HG03378 (cell line): ENCODE measurements around the gene PRSS2.
A peak's percentile ranks its signal among the peaks of the same experiment; 100 is the strongest.
"Not testable (repeated sequence)": the region's sequence is repeated elsewhere in the genome, so short reads cannot be mapped to it uniquely, and the experiment has no call there.

Experiments
- ATAC-seq: cut with Tn5 transposase; IDR thresholded peaks from one replicate; pipeline ENCODE4 v1.9.1; 2021; ENCODE audit warnings: mild to moderate bottlenecking, moderate library complexity; ENCODE audit not compliant: unreplicated experiment

The PRSS2 gene

DNA sequence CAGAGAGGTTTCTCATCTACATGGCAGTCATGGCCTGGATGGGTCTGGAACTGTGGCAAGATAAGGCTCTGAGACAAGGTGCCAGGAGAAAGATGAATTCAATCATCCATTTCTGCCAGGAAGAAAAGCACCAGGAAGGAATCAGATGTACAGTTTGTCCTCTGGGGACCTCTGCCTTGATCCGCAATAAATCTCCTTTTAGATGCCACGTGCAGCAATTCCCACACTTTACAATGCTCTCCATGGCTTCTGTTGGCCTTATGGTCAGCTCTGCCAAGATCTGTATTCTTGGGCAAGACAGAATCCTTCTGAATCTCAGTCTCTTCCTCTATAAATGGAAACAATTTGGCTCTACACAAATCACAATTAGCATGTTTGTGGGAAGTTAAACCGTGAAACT is 12.5 kb upstream of the PRSS2 start:
- ATAC-seq, result not testable (repeated sequence)

DNA sequence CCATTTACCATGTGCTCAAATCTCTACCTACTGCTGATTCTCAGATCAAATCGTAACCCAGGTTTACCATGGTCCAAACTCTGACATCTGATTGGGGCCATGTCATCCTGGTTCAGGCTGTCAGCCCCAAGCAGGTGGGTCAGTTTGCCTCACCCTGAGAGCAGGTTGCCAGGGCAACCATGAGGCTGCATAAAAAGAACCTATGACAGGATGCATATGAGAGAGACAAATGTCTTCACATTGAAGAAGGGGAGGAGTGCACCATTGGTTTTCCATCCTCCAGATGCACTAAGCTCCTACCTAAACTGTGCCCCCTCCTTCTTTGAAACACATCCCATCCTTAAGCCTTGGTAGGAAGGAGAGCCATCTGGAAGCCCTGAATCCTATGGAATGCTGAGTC is 11.3 kb upstream of the PRSS2 start:
- ATAC-seq, result no peak

DNA sequence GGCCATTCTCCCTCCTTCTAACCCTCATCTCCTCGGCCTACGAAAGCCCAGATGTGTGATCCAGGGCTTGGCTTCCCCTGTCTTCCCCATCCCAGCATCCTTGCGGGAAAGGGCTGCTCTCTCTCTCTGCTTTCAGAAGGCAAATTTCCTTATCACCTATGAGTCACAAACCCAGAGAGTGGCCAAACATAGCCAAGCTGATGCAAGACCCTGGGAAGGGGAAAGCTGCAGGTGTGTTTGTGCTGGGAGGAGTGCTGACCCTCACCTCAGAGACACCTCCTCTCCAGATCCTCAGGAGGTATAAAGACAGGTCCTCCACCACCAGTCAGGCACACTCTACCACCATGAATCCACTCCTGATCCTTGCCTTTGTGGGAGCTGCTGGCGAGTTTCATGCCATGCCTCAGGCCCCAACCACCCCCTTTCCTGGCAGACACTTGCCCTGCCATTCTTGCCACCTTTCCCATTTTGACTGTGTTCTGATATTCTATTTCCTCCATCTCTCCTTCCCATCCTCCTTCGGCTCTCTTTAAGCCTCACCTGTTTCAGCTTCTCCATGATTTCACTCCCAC is 10.6 kb upstream of the PRSS2 start:
- no peak for ATAC-seq

DNA sequence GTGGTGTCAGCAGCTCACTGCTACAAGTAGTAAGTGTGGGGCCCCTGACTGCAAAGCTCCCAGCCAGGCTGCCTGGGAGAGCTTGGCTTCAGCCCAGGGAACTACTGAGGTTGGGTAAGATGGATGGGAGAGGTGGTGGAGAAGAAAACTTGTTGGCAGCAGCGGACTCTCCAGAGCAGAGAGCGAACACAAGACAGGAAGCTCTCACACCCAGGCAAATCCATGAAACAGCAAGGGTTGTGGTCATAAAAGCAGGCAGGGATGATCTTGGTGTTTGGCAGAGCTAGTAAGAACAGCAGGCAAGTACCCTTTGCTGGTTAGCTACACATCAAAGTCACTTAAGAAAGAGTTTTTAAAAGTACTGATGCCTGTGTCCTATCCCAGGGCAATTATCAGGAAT is 9.2 kb upstream of the PRSS2 start:
- not testable (repeated sequence) for ATAC-seq

DNA sequence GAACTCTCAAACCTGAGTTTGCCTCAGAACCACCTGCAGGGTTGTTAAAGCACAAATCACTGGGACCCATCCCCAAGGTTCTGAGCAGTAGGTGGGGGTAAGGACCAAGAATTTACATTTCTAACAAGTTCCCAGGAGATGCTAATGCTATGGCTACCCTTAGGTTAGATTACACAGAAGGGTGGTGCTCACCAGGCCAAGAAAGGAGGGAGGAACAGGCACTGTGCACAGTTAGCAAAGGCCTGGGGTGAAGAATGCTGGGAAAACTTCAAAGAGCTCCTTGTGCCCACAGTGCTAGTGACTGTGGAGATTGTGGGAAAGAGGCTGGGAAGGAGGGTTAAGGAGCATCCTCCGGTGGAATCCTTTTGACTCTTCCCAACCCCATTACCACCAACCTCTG is 8.7 kb upstream of the PRSS2 start:
- no peak for ATAC-seq

DNA sequence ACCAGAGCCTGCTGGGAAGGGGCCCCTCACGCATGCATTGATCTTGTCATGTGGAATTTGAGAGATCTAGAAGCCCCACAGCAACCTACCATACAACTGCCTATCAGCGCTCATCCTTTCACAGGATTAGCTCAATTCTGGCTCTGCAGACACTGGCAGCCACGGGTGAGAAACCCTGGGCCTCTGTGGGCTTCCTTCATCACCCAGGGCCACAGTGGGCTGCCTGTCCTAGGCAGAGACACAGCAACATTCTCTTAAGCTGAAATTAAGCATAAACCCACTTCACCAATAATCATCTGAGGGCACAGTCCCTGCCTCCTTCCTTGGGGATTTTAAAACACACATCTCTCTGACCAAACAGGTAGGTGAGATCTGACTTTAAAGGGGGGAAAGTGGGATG is 3.3 kb upstream of the PRSS2 start:
- ATAC-seq, result no peak

DNA sequence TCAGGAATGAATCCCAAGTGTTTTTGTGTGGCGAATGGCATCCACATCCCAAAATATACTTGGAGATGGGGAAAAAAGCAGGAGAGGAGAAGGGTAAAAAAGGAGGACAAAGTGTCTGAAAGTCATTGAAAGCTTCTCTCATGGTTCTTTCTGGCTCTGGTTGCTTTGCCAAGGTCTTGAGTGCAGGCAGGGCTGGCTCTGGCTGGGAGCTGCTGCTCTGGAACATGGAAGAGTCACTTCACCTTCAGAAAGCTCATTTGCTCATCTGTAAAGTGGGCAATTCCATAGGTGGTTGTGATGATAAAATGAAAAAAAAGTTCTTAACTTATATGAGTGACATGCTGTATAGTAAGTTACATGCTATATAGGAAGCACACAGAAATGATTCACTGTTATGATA is 2.9 kb upstream of the PRSS2 start:
- no peak for ATAC-seq

DNA sequence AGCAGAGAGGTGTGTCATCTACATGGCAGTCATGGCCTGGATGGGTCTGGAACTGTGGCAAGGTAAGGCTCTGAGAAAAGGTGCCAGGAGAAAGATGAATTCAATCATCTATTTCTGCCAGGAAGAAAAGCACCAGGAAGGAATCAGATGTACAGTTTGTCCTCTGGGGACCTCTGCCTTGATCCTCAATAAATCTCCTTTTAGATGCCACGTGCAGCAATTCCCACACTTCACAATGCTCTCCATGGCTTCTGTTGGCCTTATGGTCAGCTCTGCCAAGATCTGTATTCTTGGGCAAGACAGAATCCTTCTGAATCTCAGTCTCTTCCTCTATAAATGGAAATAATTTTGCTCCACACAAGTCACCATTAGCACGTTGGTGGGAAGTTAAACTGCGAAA is 1.9 kb upstream of the PRSS2 start:
- ATAC-seq, result not testable (repeated sequence)

DNA sequence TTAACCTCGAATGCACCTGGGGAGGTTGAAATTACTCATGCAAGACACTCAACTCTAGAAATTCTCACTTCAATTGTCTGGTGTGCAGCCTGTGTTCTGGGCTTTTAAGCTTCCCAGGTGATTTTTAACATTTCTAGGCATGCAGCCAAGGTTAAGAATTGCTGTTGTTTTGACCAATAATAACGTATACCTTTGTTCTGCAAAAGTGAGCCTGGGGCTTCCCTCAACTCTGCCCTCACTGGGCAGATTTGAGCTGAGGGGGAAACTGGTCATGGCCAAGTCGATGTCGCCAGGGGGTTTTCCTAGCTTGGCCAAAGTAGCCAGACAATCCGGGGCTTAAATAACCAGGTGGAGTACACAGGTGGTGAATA is 568 bp downstream of the PRSS2 start:
- ATAC-seq, result peak; percentile 90

DNA sequence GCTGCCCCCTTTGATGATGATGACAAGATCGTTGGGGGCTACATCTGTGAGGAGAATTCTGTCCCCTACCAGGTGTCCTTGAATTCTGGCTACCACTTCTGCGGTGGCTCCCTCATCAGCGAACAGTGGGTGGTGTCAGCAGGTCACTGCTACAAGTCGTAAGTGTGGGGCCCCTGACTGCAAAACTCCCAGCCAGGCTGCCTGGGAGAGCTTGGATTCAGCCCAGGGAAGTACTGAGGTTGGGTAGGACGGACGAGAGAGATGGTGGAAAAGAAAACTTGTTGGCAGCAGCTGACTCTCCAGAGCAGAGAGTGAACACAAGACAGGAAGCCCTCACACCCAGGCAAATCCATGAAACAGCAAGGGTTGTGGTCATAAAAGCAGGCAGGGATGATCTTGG is 1.3 kb downstream of the PRSS2 start:
- ATAC-seq, result no peak

DNA sequence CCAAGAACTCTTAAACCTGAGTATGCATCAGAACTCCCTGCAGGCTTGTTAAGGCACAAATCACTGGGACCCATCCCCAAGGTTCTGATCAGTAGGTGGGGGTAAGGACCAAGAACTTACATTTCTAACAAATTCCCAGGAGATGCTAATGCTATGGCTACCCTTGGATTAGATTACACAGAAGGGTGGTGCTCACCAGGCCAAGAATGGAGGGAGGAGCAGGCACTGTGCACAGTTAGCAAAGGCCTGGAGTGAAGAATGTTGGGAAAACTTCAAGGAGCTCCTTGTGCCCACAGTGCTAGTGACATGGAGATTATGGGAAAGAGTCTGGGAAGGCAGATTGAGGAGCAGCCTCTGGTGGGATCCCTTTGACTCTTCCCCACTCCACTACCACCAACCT is 1.9 kb downstream of the PRSS2 start:
- no peak for ATAC-seq

DNA sequence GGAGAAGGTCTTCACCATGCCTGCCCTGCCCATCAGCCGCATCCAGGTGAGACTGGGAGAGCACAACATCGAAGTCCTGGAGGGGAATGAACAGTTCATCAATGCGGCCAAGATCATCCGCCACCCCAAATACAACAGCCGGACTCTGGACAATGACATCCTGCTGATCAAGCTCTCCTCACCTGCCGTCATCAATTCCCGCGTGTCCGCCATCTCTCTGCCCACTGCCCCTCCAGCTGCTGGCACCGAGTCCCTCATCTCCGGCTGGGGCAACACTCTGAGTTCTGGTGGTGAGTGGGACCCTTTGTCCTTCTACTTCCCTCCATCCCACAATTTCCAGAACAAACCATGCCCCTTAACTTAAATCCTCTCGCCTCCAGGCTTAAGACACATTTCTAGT is 2.5 kb downstream of the PRSS2 start:
- ATAC-seq, result no peak

DNA sequence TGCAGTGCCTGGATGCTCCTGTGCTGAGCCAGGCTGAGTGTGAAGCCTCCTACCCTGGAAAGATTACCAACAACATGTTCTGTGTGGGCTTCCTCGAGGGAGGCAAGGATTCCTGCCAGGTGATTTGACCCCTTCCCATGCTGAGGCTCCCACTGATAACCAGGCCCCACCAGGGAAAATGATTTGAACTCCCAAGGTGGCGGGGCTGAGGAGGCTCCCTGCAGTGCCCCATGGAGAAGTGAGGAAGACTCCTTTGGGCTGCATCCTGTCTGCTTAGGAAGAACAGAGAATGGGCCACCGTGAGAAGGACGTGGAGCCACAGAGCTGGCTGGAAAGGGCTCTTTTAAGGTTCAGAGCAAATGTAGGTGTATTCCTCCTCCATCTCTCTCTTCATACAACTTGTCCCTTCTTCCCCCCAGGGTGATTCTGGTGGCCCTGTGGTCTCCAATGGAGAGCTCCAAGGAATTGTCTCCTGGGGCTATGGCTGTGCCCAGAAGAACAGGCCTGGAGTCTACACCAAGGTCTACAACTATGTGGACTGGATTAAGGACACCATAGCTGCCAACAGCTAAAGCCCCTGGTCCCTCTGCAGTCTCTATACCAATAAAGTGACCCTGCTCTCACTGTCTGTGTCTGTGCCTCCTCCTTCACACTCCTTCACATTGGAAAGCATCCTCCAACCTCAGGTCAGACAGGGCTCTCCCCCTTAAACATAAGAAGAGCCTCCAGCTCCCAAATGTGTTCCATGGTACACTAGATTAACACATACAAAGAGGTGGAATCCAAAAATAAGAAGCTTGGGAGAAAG is 3.4 kb downstream of the PRSS2 start:
- no peak for ATAC-seq

DNA sequence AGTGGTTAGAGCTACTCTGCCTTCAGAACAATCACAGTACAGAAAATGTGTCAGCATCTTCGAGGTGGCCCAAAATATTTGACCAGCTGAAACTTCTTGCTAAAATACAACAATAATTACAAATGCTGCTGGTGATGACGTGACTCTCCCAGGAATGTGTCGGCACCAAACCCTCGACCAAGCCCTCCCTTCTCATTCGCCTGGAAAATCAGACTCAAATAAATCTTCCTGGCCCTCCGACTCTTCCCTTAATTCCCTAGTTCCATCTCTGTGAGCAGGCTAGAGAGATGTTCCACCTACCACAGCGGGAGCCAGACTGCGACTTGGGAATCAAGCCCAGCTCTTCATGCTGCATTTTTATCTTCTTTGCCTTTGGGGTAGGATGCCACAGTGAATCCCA is 4.1 kb downstream of the PRSS2 start:
- ATAC-seq, result no peak

DNA sequence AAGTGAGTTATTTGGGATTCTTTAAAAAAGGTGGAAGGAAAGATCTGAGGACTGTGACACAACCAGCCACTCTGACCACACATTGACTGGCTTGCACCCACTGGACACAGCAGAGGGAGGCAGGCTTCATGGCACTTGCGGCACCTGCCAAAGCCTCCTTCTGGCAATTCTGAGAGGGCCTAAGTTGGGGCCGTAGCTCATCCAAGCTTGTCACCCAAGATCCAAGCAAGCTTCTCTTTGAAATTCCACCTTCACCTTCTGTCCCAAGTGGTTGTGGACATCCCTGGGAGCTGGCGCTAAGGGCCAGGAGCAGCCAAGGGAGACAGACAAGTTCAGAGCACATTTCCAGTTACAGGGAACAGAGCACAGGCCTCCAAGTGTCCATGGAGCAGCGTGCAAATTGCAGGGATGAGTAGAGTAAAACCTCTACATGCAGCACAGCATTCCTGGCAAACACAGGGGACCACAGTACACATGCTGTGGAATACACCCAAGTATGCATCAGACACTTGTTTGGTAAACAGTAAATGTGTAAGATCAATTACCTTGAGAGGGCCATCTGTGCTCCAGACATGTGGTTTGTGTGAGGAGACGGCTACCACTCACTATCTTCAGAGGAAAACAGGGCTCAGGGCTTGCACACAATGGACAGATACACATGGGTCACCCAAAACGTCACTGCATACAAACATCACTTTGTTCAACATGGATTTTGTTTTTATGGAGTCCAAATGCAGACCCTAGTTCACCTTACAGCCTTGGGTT is 4.8 kb downstream of the PRSS2 start:
- ATAC-seq, result not testable (repeated sequence)

DNA sequence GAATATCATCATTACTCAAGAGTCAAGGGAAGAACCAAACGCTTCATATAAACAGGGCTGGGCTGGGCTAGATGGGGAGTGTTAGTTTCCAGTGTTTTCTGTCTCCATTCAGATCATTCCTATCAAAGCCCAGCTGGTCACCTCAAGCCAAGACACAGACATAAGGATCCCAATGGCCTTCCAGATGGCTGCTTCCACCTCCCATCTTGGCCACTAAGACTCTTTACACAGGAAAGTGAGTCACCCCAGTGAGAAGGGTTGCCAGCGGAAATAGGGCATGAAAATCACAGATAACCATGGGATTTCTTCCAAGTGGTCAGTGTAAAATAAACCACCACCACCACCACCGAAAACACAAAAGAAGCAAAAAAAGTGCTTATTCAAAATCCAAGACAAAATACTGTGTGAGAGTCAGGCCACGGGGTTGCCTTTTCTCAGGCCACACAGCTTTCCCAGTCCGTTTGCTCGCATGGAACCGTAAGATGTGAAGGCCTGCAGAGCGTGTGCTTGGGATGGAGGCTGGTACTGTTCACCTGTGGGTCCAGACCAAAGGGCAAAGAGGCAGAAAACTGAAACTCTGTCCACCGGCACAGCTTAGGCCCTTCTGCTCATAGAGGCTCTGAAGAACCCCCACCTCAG is 5.6 kb downstream of the PRSS2 start:
- no peak for ATAC-seq

DNA sequence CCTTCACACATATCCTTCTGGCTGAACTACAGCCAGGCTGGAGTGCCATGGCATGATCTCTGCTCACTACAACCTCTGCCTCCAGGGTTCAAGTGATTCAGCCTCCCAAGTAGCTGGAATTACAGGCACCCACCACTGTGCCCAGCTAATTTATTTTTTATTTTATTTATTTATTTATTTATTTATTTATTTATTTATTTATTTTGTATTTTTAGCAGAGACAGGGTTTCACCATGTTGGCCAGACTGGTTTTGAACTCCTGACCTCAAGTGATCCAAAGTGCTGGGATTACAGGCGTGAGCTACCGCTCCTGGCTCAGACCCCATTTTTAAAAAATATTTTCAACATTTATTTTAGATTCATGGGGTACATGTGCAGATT is 6.1 kb downstream of the PRSS2 start:
- ATAC-seq, result not testable (repeated sequence)

DNA sequence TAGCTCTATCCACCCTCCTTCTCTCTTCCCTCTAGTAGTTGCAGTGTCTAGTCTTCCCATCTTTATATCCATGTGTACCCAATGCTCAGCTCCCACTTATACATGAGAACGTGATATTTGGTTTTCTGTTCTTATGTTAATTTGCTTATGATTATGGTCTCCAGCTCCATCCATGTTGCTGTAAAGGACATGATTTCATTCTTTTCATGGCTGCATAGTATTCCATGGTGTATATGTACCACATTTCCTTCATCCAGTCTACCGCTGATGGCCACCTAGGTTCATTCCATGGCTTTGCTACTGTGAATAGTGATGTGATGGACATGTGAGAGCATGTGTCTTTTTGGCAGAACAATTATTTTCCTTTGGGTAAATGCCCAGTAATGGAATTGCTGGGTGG is 6.5 kb downstream of the PRSS2 start:
- no peak for ATAC-seq

DNA sequence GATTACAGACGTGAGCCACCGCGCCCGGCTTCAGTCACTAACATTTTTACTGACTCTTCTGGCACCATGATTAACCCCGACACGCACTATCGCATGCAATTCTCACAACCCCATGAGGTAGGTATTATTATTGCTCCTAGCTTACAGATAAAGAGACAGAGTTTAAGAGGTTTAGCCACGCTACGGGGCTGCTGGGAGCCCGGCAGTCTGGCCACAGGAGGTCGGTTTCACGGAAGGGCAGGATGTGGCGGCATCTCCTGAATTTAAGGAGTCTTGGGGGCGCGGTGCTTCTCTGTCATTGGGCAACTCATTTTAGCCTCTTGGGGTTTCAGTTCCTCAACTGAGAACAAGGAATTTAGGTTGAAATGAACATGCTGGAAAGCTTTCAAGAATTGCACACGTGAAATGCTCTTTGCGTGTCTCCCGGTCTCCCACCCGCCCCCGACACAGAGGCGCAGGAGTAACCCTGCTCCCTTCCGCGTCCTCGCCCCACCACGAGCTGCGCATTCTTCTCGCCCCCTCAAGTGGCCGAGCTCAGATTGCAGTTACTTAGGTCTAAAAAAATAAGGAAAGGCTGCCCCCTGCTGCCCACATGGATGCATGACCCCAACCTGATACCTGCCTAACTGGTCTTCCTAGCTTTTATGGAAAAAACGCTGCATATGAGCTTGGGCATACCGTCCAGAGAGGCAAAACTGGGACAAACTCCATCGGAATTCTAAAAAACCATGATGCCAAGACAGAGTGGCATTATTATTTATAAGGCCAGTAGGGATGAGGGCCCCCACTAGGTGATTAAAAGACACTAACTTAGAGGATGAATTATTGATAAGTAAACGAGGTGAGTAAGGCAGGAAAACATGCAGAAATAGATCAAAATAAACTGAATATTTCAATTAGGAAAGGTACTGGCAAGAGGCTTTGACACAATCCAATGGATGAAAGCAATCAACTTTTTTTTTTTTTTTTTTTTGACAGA is 12.4 kb downstream of the PRSS2 start:
- peak; percentile 92 for ATAC-seq

DNA sequence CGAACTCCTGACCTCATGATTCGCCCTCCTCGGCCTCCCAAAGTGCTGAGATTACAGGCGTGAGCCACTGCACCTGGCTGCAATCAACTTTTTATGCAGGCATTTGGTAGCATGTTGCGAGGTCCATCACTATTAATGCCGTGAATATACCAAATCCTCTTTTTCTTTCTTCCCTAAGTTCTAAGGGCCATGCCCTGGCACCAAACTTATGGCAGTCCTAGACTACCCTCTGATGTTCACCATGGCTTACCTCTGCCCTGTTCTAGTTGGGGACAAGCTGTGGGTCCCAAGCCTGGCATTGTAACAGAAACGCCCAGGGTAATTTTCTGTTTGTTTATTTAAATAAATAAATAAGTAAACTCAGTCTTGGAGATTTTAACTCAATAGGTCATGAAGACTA is 13.3 kb downstream of the PRSS2 start:
- ATAC-seq, result no peak

DNA sequence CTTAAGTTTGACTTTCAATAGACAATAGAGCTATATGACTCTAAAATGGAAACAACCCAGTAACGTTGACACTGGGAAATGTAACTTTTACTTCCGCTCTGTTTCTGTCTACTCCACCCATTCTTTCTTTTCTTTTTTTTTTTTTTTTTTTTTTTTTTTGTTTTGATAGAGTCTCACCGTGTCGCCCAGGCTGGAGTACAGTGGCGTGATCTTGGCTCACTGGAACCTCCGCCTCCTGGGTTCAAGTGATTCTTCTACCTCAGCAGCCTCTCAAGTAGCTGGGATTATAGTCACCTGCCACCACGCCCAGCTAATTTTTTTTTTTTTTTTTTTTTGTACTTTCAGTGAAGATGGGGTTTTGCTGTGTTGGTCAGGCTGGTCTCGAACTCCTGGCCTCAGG is 13.9 kb downstream of the PRSS2 start:
- no peak for ATAC-seq
